BLaER1 treated with 17β-estradiol and CSF1 and Interleukin-3, amounts not matched to agents 10 nM and 100 nM (cell line): ENCODE measurements around the gene DMRT1.

Source experiments
- H3K27ac ChIP-seq, 11 experiments: shearing (Covaris generic); formaldehyde crosslinking; 2 replicates each; pipeline ENCODE4 v1.8.1; 2022
- H3K27me3 ChIP-seq, 11 experiments: shearing (Covaris generic); formaldehyde crosslinking; 2 replicates each; pipeline ENCODE4 v1.8.1; 2022
- H3K36me3 ChIP-seq, 11 experiments: shearing (Covaris generic); formaldehyde crosslinking; 2 replicates each; pipeline ENCODE4 v1.8.1; 2022
- H3K4me1 ChIP-seq, 10 experiments: shearing (Covaris generic); formaldehyde crosslinking; 2 replicates each; pipeline ENCODE4 v1.8.1; 2022
- H3K4me2 ChIP-seq, 11 experiments: shearing (Covaris generic); formaldehyde crosslinking; 2 replicates each; pipeline ENCODE4 v1.8.1; 2022
- H3K4me3 ChIP-seq, 10 experiments: shearing (Covaris generic); formaldehyde crosslinking; 2 replicates each; pipeline ENCODE4 v1.8.1; 2022
- H3K9ac ChIP-seq, 11 experiments: shearing (Covaris generic); formaldehyde crosslinking; 2 replicates each; pipeline ENCODE4 v1.8.1; 2022
- H3K9me3 ChIP-seq, 11 experiments: shearing (Covaris generic); formaldehyde crosslinking; replicated peaks in 1 of 11; 2 replicates each; pipeline ENCODE4 v1.8.1; 2022
- H4K20me1 ChIP-seq, 11 experiments: shearing (Covaris generic); formaldehyde crosslinking; 2 replicates each; pipeline ENCODE4 v1.8.1; 2022
- Cebpa-rat ChIP-seq, 11 experiments: shearing (Covaris generic); IDR thresholded peaks; 2 replicates each; pipeline ENCODE4 v1.8.1; 2022

Gene DMRT1

GRCh38 chr9:1018121-1018520 lies 176.6 kb downstream of the DMRT1 start:
- Histone ChIP-seq H4K20me1 (no peaks in the 10 kb centered on the region), H3K36me3 (no peaks in the 10 kb centered on the region), H3K27ac (no peak overlapping the region), H3K4me1 (no peaks in the 10 kb centered on the region), H3K27me3 (no peaks in the 10 kb centered on the region), H3K9me3 (peaks cover 11 to 18% (median 12%) of the 10 kb centered on the region in 11 experiments; a peak in 21 of 22 replicates), H3K9ac (no peak overlapping the region), H3K4me3 (no peak overlapping the region), H3K4me2 (no peak overlapping the region)
- no peak for TF ChIP-seq Cebpa-rat (IDR thresholded peaks at IDR 0.05)
